Keratinocyte (primary cell): ENCODE results near the gene SCART1. TPM values are rescaled to one million over a fixed set of nuclear protein-coding genes. Genes with fewer than 3 reads are reported as not detected.

Source experiments
- DNase-seq: peaks from one replicate; pipeline ENCODE4 v3.0.0-alpha.2; 2011; ENCODE audit warnings: low read depth, missing footprints, low spot score
- FAIRE-seq: peaks from 2 replicates; lab custom pipeline; 2011; peaks lifted over from hg19 to GRCh38; lab: Jason Lieb, UNC
- H2AFZ ChIP-seq: 2 replicates; pipeline ENCODE4 v1.6.0; 2012; ENCODE audit warnings: low read length, control low read depth, inconsistent platforms; ENCODE audit not compliant: control insufficient read depth
- H3K27ac ChIP-seq: 2 replicates; pipeline ENCODE4 v1.5.1; 2011; ENCODE audit warnings: low read length; ENCODE audit not compliant: control insufficient read depth, insufficient read depth
- H3K27me3 ChIP-seq: 3 replicates; pipeline ENCODE4 v1.6.0; 2011; ENCODE audit warnings: low read length; ENCODE audit not compliant: control insufficient read depth, insufficient read depth; ENCODE audit errors: extremely low read depth
- H3K36me3 ChIP-seq, 2 experiments: 2 replicates in 1 of 2; 3 replicates in 1 of 2; pipeline ENCODE4 v1.5.1; 2011; ENCODE audit warnings: low read length in 2 of 2, mild to moderate bottlenecking in 1 of 2; ENCODE audit not compliant: control insufficient read depth in 2 of 2, insufficient read depth in 2 of 2; ENCODE audit errors: extremely low read depth in 1 of 2
- H3K4me1 ChIP-seq: 3 replicates; pipeline ENCODE4 v1.5.1; 2011; ENCODE audit warnings: low read length; ENCODE audit not compliant: control insufficient read depth, insufficient read depth; ENCODE audit errors: extremely low read depth
- H3K4me2 ChIP-seq: 3 replicates; pipeline ENCODE4 v1.6.0; 2011; ENCODE audit warnings: low read depth, low read length; ENCODE audit not compliant: control insufficient read depth, insufficient read depth; ENCODE audit errors: extremely low read depth
- H3K4me3 ChIP-seq, 3 experiments: fragments of 200-600 bp in 1 of 3; sonication (generic) in 1 of 3; 2 replicates in 2 of 3; 3 replicates in 1 of 3; pipeline ENCODE4 v1.5.1; 2011 to 2016; ENCODE audit warnings: low read length in 3 of 3, mild to moderate bottlenecking in 3 of 3, control low read depth in 2 of 3, inconsistent platforms in 1 of 3, low read depth in 1 of 3, mixed read lengths in 1 of 3, mixed run types in 1 of 3, moderate library complexity in 1 of 3; ENCODE audit not compliant: control insufficient read depth in 2 of 3, insufficient read depth in 2 of 3; ENCODE audit errors: extremely low read depth in 1 of 3
- H3K79me2 ChIP-seq: 2 replicates; pipeline ENCODE4 v1.6.0; 2012; ENCODE audit warnings: low read length; ENCODE audit not compliant: control insufficient read depth, insufficient read depth
- H3K9ac ChIP-seq: 3 replicates; pipeline ENCODE4 v1.6.0; 2011; ENCODE audit warnings: low read length; ENCODE audit not compliant: control insufficient read depth, insufficient read depth; ENCODE audit errors: extremely low read depth
- H3K9me1 ChIP-seq: 3 replicates; pipeline ENCODE4 v1.6.0; 2011; ENCODE audit warnings: low read length; ENCODE audit not compliant: control insufficient read depth, insufficient read depth; ENCODE audit errors: extremely low read depth
- H3K9me3 ChIP-seq: 2 replicates; pipeline ENCODE4 v1.5.1; 2012; ENCODE audit warnings: low read depth, low read length; ENCODE audit not compliant: control insufficient read depth
- H4K20me1 ChIP-seq: 3 replicates; pipeline ENCODE4 v1.6.0; 2011; ENCODE audit warnings: low read length; ENCODE audit not compliant: control insufficient read depth, insufficient read depth; ENCODE audit errors: extremely low read depth
- CTCF ChIP-seq, 3 experiments: IDR thresholded peaks in 1 of 3; conservative IDR thresholded peaks in 1 of 3; optimal IDR thresholded peaks in 1 of 3; 2 replicates in 2 of 3; 3 replicates in 1 of 3; pipeline versions ENCODE3 to v1.5.1; 2011; ENCODE audit warnings: low read length in 3 of 3, mild to moderate bottlenecking in 3 of 3, moderate library complexity in 2 of 3, control low read depth in 1 of 3, inconsistent platforms in 1 of 3; ENCODE audit not compliant: insufficient read depth in 2 of 3; ENCODE audit errors: extremely low read depth in 1 of 3
- EZH2 ChIP-seq: IDR thresholded peaks from one replicate; pipeline ENCODE4 v1.6.1; 2012; ENCODE audit warnings: inconsistent platforms, mild to moderate bottlenecking, low read length, moderate library complexity
- dilution Hi-C: fragments of 300-500 bp; cut with MboI; formaldehyde crosslinking; loops from one replicate; pipeline ENCODE4 v1.7.0; 2020; ENCODE audit warnings: low sequenced_read_pairs; ENCODE audit not compliant: extremely low pct_ligation_motif_present
- polyA plus RNA-seq, 5 experiments: library from polyadenylated mRNA; depleted of rRNA in 3 of 5; stranded (reverse) in 3 of 5; stranded (forward) in 1 of 5; unstranded in 1 of 5; fragments of >200 nt; gene quantifications; 1 replicate in 1 of 5; 2 replicates in 3 of 5; 3 replicates in 1 of 5; pipeline versions ENCODE4 v1.2.1 to v1.2.3, GENCODE V29; 2011 to 2012; ENCODE audit warnings: missing spikeins in 2 of 5, low read depth in 1 of 5, low replicate concordance in 1 of 5

SCART1 gene
- polyA plus RNA-seq, 1 donor (not counting 4 experiments of a cell fraction or from before 2014, with no cell fraction given), result 0.75 TPM

- H3K4me1 ChIP-seq, result no peaks in the 10 kb centered on the region
- no peak overlapping the region for H3K4me2 ChIP-seq
- H3K36me3 ChIP-seq, result peaks cover 14% of the 10 kb centered on the region in 2 experiments
- H3K4me3 ChIP-seq, result no peak overlapping the region
- H3K79me2 ChIP-seq, result no peaks in the 10 kb centered on the region
- H3K9ac ChIP-seq, result no peak overlapping the region
- dilution Hi-C loops, result no loop called here
- no peak overlapping the region for H2AFZ ChIP-seq
- H4K20me1 ChIP-seq, result peaks cover 11% of the 10 kb centered on the region
- DNase-seq (no peak), FAIRE-seq (no peak)
- peaks cover 2% of the 10 kb centered on the region for H3K9me1 ChIP-seq
- TF ChIP-seq EZH2, result no peak
- TF ChIP-seq CTCF (optimal IDR thresholded peaks at IDR 0.05 in 1 of 3, IDR thresholded peaks at IDR 0.05 in 1 of 3, conservative IDR thresholded peaks at IDR 0.05 in 1 of 3; ENCODE audit: extremely low read depth in 1 of 3, insufficient read depth in 2 of 3, low read length in 3 of 3), result no peak
- no peak overlapping the region for H3K27ac ChIP-seq
- no peaks in the 10 kb centered on the region for H3K9me3 ChIP-seq
- H3K27me3 ChIP-seq, result peaks cover 10% of the 10 kb centered on the region
Measured at GRCh38 chr10:133421336-133422222, 32.2 kb upstream of the SCART1 start.

GRCh38 chr10:133422223-133422806 lies 31.4 kb upstream of the SCART1 start:
- no peaks in the 10 kb centered on the region for H3K79me2 ChIP-seq
- no peak for FAIRE-seq
- H3K4me3 ChIP-seq, result no peak overlapping the region
- no peak overlapping the region for H3K4me2 ChIP-seq
- H3K27me3 ChIP-seq, result peaks cover 10% of the 10 kb centered on the region
- no peak for DNase-seq
- H3K9ac ChIP-seq, result no peak overlapping the region
- H3K36me3 ChIP-seq, result peaks cover 14% of the 10 kb centered on the region in 2 experiments
- H3K9me1 ChIP-seq, result peaks cover 2% of the 10 kb centered on the region
- dilution Hi-C loops, result no loop called here
- H4K20me1 ChIP-seq, result peaks cover 11% of the 10 kb centered on the region
- no peak for TF ChIP-seq CTCF (optimal IDR thresholded peaks at IDR 0.05 in 1 of 3, IDR thresholded peaks at IDR 0.05 in 1 of 3, conservative IDR thresholded peaks at IDR 0.05 in 1 of 3; ENCODE audit: extremely low read depth in 1 of 3, insufficient read depth in 2 of 3, low read length in 3 of 3)
- no peaks in the 10 kb centered on the region for H3K9me3 ChIP-seq
- no peaks in the 10 kb centered on the region for H3K4me1 ChIP-seq
- H3K27ac ChIP-seq, result no peak overlapping the region
- H2AFZ ChIP-seq, result no peak overlapping the region
